Choroid plexus epithelial cell (primary cell): Measurements from ENCODE around the gene SDCCAG8.

Experiments used
- DNase-seq: peaks from one replicate; pipeline ENCODE4 v3.0.0-alpha.2; 2010; ENCODE audit warnings: low read depth
- H3K4me3 ChIP-seq: 2 replicates; pipeline ENCODE4 v1.5.1; 2011; ENCODE audit warnings: low read depth, mild to moderate bottlenecking, control low read depth, low read length, moderate library complexity
- CTCF ChIP-seq: conservative IDR thresholded peaks from 2 replicates; pipeline ENCODE4 v1.5.1; 2011; ENCODE audit warnings: low read depth, mild to moderate bottlenecking, control low read depth, inconsistent platforms, low read length, moderate library complexity

Gene SDCCAG8

GRCh38 chr1:243313635-243314536 lies 58.0 kb downstream of the SDCCAG8 start:
- TF ChIP-seq CTCF = no peak
- DNase-seq = no peak
- no peak overlapping the region for H3K4me3 ChIP-seq

- TF ChIP-seq CTCF = no peak
- DNase-seq = no peak
- no peak overlapping the region for H3K4me3 ChIP-seq
These were observed 59.6 kb downstream of the SDCCAG8 start for GRCh38 chr1:243315455-243315854.

- TF ChIP-seq CTCF = no peak
- no peak for DNase-seq
- H3K4me3 ChIP-seq = no peak overlapping the region
These were observed 60.1 kb downstream of the SDCCAG8 start for GRCh38 chr1:243315893-243316292.

- no peak for DNase-seq
- TF ChIP-seq CTCF = no peak
- H3K4me3 ChIP-seq = no peak overlapping the region
These were observed 60.6 kb downstream of the SDCCAG8 start for GRCh38 chr1:243316366-243316989.

- no peak for DNase-seq
- TF ChIP-seq CTCF = no peak
- H3K4me3 ChIP-seq = no peak overlapping the region
These were observed 64.4 kb downstream of the SDCCAG8 start for GRCh38 chr1:243320224-243320623.

- TF ChIP-seq CTCF = no peak
- DNase-seq = no peak
- no peak overlapping the region for H3K4me3 ChIP-seq
These were observed 66.5 kb downstream of the SDCCAG8 start for GRCh38 chr1:243322326-243322725.
